Panc1 (cell line): ENCODE data around the gene PLCL1. TPM values are rescaled to one million over a fixed set of nuclear protein-coding genes. Genes with fewer than 3 reads are reported as not detected.

Experiments
- ATAC-seq: fragments of 200-7000 bp; cut with Tn5 transposase; 2 replicates; pipeline ENCODE4 v1.9.1; 2020; ENCODE audit warnings: mild to moderate bottlenecking, moderate library complexity
- BruUV-seq: library from RNA; stranded (reverse); fragments of 400-500 nt; replicated peaks from 2 replicates; lab custom pipeline; 2021; lab: Mats Ljungman, UMichigan
- CTCF ChIA-PET: fragments of 300-600 bp; sonication (Branson Sonifier 250); formaldehyde crosslinking; loops from one replicate; lab custom pipeline; 2022; ENCODE audit warnings: antibody characterized with exemption; lab: Charles Lee
- POLR2A ChIA-PET: fragments of 300-600 bp; sonication (Branson Sonifier 250); formaldehyde crosslinking; loops from one replicate; lab custom pipeline; 2022; ENCODE audit warnings: antibody characterized with exemption; lab: Charles Lee
- DNase-seq: peaks from one replicate; pipeline ENCODE4 v3.0.0-alpha.2; 2010; ENCODE audit warnings: low read depth, low spot score
- H3K27ac ChIP-seq: 2 replicates; pipeline ENCODE4 v1.5.1; 2011; ENCODE audit warnings: mild to moderate bottlenecking, low read length, inconsistent platforms
- H3K27me3 ChIP-seq: fragments of 200-500 bp; sonication (Bioruptor generic); 2 replicates; pipeline ENCODE4 v1.6.0; 2014; ENCODE audit warnings: low read length, inconsistent platforms; ENCODE audit not compliant: control insufficient read depth, insufficient read depth
- H3K36me3 ChIP-seq: fragments of 200-500 bp; sonication (Bioruptor generic); 2 replicates; pipeline ENCODE4 v1.5.1; 2014; ENCODE audit warnings: inconsistent platforms, mild to moderate bottlenecking, low read length, moderate library complexity; ENCODE audit not compliant: control insufficient read depth, insufficient read depth
- H3K4me1 ChIP-seq: 2 replicates; pipeline ENCODE4 v1.5.1; 2011; ENCODE audit warnings: inconsistent platforms, mild to moderate bottlenecking, low read length, moderate library complexity; ENCODE audit not compliant: control insufficient read depth, insufficient read depth
- H3K4me3 ChIP-seq, 2 experiments: 2 replicates each; pipeline ENCODE4 v1.5.1; 2011 to 2012; ENCODE audit warnings: low read depth in 2 of 2, low read length in 2 of 2, mild to moderate bottlenecking in 2 of 2, inconsistent platforms in 1 of 2, moderate library complexity in 1 of 2
- H3K9me3 ChIP-seq: fragments of 200-500 bp; sonication (Bioruptor generic); 2 replicates; pipeline ENCODE4 v1.5.1; 2014; ENCODE audit warnings: low read depth, mild to moderate bottlenecking, inconsistent platforms, low read length, moderate library complexity; ENCODE audit not compliant: control insufficient read depth, insufficient read depth
- POLR2AphosphoS5 ChIP-seq: IDR thresholded peaks from 2 replicates; pipeline ENCODE4 v1.6.1; 2012; ENCODE audit warnings: mild to moderate bottlenecking, low read depth, low read length, moderate library complexity
- SIN3A ChIP-seq: IDR thresholded peaks from 2 replicates; pipeline ENCODE4 v1.6.1; 2012; ENCODE audit warnings: low read depth, mild to moderate bottlenecking, low read length, moderate library complexity, borderline replicate concordance; ENCODE audit not compliant: insufficient read depth
- TCF7L2 ChIP-seq: IDR thresholded peaks from 2 replicates; pipeline ENCODE4 v1.6.1; 2011; ENCODE audit warnings: mild to moderate bottlenecking, low read depth, low read length, inconsistent platforms
- in situ Hi-C: cut with HindIII; loops from 2 replicates; pipeline ENCODE4 v1.10.0; 2016; ENCODE audit warnings: low sequenced_read_pairs, low pct_unique_long_range_greater_than_20kb
- intact Hi-C: fragments of 100-400 bp; cut with micrococcal nuclease; formaldehyde crosslinking; loops from one replicate; pipeline ENCODE4 v1.10.0; 2022; ENCODE audit not compliant: unreplicated experiment
- total RNA-seq: library from RNA; stranded (reverse); gene quantifications from one replicate; pipeline ENCODE4 v1.2.1, GENCODE V29; 2021; ENCODE audit not compliant: unreplicated experiment
- TF ChIP-seq, protein P1 (sequence below), 2 experiments: IDR thresholded peaks; 2 replicates each; pipeline ENCODE4 v1.6.1; 2011 to 2012; ENCODE audit warnings: low read depth in 2 of 2, control low read depth in 1 of 2, low read length in 1 of 2, mild to moderate bottlenecking in 1 of 2, moderate library complexity in 1 of 2; ENCODE audit not compliant: insufficient read depth in 1 of 2
- TF ChIP-seq, protein P2 (sequence below): fragments of 450-650 bp; IDR thresholded peaks from 2 replicates; pipeline ENCODE4 v1.5.1; 2017; ENCODE audit warnings: mild to moderate bottlenecking

The PLCL1 gene
- total RNA-seq, 1 experiment from 2014 or later = not detected

DNA sequence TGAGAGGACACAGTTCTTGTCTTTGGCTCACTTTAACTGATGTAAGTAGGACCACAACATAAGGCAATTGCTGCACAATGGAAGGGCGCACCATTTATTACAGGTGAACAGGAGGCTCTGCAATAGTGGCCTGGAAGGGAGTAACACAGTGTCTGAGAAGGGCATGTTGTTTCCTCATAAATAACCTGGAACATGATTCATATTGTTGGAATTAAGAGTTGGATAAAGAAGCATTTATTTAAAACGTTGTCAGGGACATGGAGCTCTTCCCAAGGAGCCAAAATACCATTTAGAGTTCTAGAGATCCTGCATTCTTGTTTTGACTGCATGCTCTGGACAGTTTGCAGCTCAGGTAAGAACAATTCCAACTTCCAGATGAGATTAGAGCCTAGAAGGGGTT is 110.4 kb downstream of the PLCL1 start:
- in situ Hi-C loops = no loop called here
- Histone ChIP-seq H3K36me3 (no peaks in the 10 kb centered on the region), H3K4me3 (no peak overlapping the region), H3K4me1 (no peaks in the 10 kb centered on the region), H3K9me3 (no peaks in the 10 kb centered on the region), H3K27ac (no peak overlapping the region), H3K27me3 (peaks cover 9% of the 10 kb centered on the region)
- no TSS peak for BruUV-seq
- no peak for TF ChIP-seq SIN3A
- TF ChIP-seq, protein P1, sequence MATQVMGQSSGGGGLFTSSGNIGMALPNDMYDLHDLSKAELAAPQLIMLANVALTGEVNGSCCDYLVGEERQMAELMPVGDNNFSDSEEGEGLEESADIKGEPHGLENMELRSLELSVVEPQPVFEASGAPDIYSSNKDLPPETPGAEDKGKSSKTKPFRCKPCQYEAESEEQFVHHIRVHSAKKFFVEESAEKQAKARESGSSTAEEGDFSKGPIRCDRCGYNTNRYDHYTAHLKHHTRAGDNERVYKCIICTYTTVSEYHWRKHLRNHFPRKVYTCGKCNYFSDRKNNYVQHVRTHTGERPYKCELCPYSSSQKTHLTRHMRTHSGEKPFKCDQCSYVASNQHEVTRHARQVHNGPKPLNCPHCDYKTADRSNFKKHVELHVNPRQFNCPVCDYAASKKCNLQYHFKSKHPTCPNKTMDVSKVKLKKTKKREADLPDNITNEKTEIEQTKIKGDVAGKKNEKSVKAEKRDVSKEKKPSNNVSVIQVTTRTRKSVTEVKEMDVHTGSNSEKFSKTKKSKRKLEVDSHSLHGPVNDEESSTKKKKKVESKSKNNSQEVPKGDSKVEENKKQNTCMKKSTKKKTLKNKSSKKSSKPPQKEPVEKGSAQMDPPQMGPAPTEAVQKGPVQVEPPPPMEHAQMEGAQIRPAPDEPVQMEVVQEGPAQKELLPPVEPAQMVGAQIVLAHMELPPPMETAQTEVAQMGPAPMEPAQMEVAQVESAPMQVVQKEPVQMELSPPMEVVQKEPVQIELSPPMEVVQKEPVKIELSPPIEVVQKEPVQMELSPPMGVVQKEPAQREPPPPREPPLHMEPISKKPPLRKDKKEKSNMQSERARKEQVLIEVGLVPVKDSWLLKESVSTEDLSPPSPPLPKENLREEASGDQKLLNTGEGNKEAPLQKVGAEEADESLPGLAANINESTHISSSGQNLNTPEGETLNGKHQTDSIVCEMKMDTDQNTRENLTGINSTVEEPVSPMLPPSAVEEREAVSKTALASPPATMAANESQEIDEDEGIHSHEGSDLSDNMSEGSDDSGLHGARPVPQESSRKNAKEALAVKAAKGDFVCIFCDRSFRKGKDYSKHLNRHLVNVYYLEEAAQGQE (IDR thresholded peaks at IDR 0.05; ENCODE audit: insufficient read depth in 1 of 2, low read depth in 2 of 2, low read length in 1 of 2) = no peak
- no peak for TF ChIP-seq TCF7L2
- TF ChIP-seq POLR2AphosphoS5 = no peak
- TF ChIP-seq, protein P2, sequence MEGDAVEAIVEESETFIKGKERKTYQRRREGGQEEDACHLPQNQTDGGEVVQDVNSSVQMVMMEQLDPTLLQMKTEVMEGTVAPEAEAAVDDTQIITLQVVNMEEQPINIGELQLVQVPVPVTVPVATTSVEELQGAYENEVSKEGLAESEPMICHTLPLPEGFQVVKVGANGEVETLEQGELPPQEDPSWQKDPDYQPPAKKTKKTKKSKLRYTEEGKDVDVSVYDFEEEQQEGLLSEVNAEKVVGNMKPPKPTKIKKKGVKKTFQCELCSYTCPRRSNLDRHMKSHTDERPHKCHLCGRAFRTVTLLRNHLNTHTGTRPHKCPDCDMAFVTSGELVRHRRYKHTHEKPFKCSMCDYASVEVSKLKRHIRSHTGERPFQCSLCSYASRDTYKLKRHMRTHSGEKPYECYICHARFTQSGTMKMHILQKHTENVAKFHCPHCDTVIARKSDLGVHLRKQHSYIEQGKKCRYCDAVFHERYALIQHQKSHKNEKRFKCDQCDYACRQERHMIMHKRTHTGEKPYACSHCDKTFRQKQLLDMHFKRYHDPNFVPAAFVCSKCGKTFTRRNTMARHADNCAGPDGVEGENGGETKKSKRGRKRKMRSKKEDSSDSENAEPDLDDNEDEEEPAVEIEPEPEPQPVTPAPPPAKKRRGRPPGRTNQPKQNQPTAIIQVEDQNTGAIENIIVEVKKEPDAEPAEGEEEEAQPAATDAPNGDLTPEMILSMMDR = no peak
- intact Hi-C loops = no loop called here
- ATAC-seq = no peak
- ChIA-PET CTCF (no interaction called here), POLR2A (no interaction called here)
- no peak for DNase-seq

DNA sequence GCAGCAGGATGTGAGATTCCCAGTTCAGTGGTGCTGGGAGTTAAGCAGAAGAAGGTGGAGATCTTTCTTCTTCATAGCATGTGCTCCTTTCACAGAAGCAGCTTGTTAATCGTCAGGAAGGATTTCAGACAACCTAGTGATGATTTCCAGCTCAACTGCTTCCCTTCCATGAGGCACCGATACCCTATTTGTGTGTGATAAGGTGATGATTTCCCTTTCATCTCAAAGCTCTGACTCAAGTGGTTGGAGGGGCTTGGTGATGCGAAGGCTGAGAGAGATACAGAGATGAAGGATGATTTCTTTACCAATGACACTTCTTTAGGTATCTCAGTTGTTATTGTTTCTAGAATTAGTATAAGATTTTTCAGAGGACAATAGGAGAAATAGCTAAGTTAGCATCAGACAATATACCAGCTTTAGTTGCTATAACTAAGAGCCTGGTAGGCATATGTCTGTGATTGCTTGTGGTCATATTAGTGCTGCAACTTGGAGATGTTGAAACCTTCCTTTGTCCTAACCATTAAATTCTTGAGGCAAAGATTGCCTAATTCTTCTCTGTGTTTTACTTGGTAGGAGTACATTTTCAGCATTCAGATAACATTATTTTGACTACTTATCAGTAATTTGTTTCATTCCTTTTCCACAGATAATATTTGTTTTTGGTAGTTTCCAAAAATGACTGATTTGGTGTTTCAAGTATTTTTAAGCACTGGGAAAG is 111.3 kb downstream of the PLCL1 start:
- H3K27ac ChIP-seq = no peak overlapping the region
- no peak for ATAC-seq
- H3K9me3 ChIP-seq = no peaks in the 10 kb centered on the region
- intact Hi-C loops = no loop called here
- in situ Hi-C loops = no loop called here
- H3K36me3 ChIP-seq = no peaks in the 10 kb centered on the region
- no TSS peak for BruUV-seq
- H3K27me3 ChIP-seq = peaks cover 3% of the 10 kb centered on the region
- H3K4me3 ChIP-seq = no peak overlapping the region
- H3K4me1 ChIP-seq = no peaks in the 10 kb centered on the region
- ChIA-PET POLR2A (no interaction called here), CTCF (no interaction called here)
- TF ChIP-seq, protein P2 = no peak
- TF ChIP-seq POLR2AphosphoS5 = no peak
- TF ChIP-seq, protein P1 (IDR thresholded peaks at IDR 0.05; ENCODE audit: insufficient read depth in 1 of 2, low read depth in 2 of 2, low read length in 1 of 2) = no peak
- TF ChIP-seq TCF7L2 = no peak
- TF ChIP-seq SIN3A = no peak
- no peak for DNase-seq
